Measurements from ENCODE around the gene ZNF687. TPM values are rescaled to one million over a fixed set of nuclear protein-coding genes. Genes with fewer than 3 reads are reported as not detected.

The ZNF687 gene
- polyA plus RNA-seq, 1 donor (not counting 4 experiments of a cell fraction or from before 2014, with no cell fraction given), result 7.3 TPM

DNA sequence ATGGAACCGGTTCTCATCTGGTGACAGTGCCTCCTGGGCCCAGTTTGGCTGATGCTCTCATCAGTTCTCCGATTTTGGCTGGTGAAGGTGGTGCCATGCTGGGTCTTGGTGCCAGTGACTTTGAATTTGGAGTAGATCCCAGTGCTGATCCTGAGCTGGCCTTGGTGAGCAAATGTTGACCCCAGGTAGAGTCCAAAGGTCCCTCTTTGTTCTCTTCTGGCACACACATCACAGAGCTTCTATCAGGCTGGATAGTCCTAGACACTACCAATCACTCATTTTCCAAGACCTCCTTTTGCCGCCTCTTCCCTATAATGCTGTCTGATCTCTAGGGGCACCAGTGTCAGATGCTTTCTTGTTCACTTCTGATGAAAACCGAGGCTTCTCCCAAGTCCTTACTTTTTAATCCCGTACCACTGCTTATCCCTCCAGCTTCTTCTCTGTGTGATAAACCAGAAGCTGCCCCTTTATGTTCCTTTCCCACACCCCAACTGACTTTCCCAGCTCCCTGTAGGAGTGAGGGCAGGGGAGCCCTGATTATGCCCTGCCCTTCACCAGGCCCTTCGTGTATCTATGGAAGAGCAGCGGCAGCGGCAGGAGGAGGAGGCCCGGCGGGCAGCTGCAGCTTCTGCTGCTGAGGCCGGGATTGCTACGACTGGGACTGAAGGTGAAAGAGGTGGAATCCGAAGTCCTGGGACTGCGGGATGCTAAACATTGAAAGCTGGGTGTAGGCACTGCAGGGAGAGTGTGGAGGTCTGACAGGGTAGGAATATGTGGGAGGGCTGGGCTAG lies 16.5 kb upstream of the ZNF687 start:
- Histone ChIP-seq H2AFZ (ENCODE audit: control insufficient read depth, low read length) (no peak overlapping the region), H3K9me1 (ENCODE audit: control insufficient read depth, extremely low read depth, insufficient read depth, low read length) (no peaks in the 10 kb centered on the region), H3K27me3 (ENCODE audit: control insufficient read depth, extremely low read depth, insufficient read depth, low read length) (no peaks in the 10 kb centered on the region), H3K9ac (ENCODE audit: control insufficient read depth, extremely low read depth, insufficient read depth, low read length) (no peak overlapping the region), H3K4me1 (ENCODE audit: control insufficient read depth, extremely low read depth, insufficient read depth, low read length) (peaks cover 8% of the 10 kb centered on the region), H3K4me3 (ENCODE audit: control insufficient read depth in 2 of 3, extremely low read depth in 1 of 3, insufficient read depth in 2 of 3, low read depth in 1 of 3, low read length in 3 of 3) (no peak overlapping the region), H3K27ac (ENCODE audit: control insufficient read depth, insufficient read depth, low read length) (no peak overlapping the region), H3K9me3 (ENCODE audit: control insufficient read depth, low read depth, low read length) (no peaks in the 10 kb centered on the region), H3K4me2 (ENCODE audit: control insufficient read depth, extremely low read depth, insufficient read depth, low read depth, low read length) (no peak overlapping the region), H4K20me1 (ENCODE audit: control insufficient read depth, extremely low read depth, insufficient read depth, low read length) (no peaks in the 10 kb centered on the region), H3K79me2 (ENCODE audit: control insufficient read depth, insufficient read depth, low read length) (peaks cover 11% of the 10 kb centered on the region), H3K36me3 (ENCODE audit: control insufficient read depth in 2 of 2, extremely low read depth in 1 of 2, insufficient read depth in 2 of 2, low read length in 2 of 2) (peaks cover 29 to 51% of the 10 kb centered on the region in 2 experiments)
- TF ChIP-seq EZH2 (IDR thresholded peaks at IDR 0.05; ENCODE audit: low read length) (no peak), CTCF (optimal IDR thresholded peaks at IDR 0.05 in 1 of 3, IDR thresholded peaks at IDR 0.05 in 1 of 3, conservative IDR thresholded peaks at IDR 0.05 in 1 of 3; ENCODE audit: extremely low read depth in 1 of 3, insufficient read depth in 2 of 3, low read length in 3 of 3) (no peak)
- FAIRE-seq (no peak), DNase-seq (ENCODE audit: low read depth, low spot score) (no peak)
- dilution Hi-C loops (cut with MboI; ENCODE audit: extremely low pct_ligation_motif_present, low sequenced_read_pairs), result no loop called here

DNA sequence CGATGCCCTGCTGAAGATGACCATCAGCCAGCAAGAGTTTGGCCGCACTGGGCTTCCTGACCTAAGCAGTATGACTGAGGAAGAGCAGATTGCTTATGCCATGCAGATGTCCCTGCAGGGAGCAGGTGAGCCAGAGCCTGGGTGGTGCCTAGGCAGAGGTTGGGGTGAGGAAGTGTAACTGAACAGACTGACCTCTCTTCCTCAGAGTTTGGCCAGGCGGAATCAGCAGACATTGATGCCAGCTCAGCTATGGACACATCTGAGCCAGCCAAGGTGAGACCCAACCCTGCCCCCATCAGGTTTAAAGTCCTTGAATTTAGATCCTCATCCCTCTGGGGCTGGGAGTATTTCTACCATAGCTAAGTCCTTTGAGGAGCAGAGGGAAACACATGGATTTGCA lies 15.8 kb upstream of the ZNF687 start:
- Histone ChIP-seq H3K36me3 (ENCODE audit: control insufficient read depth in 2 of 2, extremely low read depth in 1 of 2, insufficient read depth in 2 of 2, low read length in 2 of 2) (peaks cover 29 to 51% of the 10 kb centered on the region in 2 experiments), H3K4me3 (ENCODE audit: control insufficient read depth in 2 of 3, extremely low read depth in 1 of 3, insufficient read depth in 2 of 3, low read depth in 1 of 3, low read length in 3 of 3) (no peak overlapping the region), H3K27ac (ENCODE audit: control insufficient read depth, insufficient read depth, low read length) (no peak overlapping the region), H3K9ac (ENCODE audit: control insufficient read depth, extremely low read depth, insufficient read depth, low read length) (no peak overlapping the region), H3K9me3 (ENCODE audit: control insufficient read depth, low read depth, low read length) (no peaks in the 10 kb centered on the region), H3K79me2 (ENCODE audit: control insufficient read depth, insufficient read depth, low read length) (peaks cover 7% of the 10 kb centered on the region), H3K27me3 (ENCODE audit: control insufficient read depth, extremely low read depth, insufficient read depth, low read length) (no peaks in the 10 kb centered on the region), H3K4me2 (ENCODE audit: control insufficient read depth, extremely low read depth, insufficient read depth, low read depth, low read length) (no peak overlapping the region), H4K20me1 (ENCODE audit: control insufficient read depth, extremely low read depth, insufficient read depth, low read length) (no peaks in the 10 kb centered on the region), H2AFZ (ENCODE audit: control insufficient read depth, low read length) (no peak overlapping the region), H3K4me1 (ENCODE audit: control insufficient read depth, extremely low read depth, insufficient read depth, low read length) (peaks cover 8% of the 10 kb centered on the region), H3K9me1 (ENCODE audit: control insufficient read depth, extremely low read depth, insufficient read depth, low read length) (no peaks in the 10 kb centered on the region)
- TF ChIP-seq CTCF (optimal IDR thresholded peaks at IDR 0.05 in 1 of 3, IDR thresholded peaks at IDR 0.05 in 1 of 3, conservative IDR thresholded peaks at IDR 0.05 in 1 of 3; ENCODE audit: extremely low read depth in 1 of 3, insufficient read depth in 2 of 3, low read length in 3 of 3) (no peak), EZH2 (IDR thresholded peaks at IDR 0.05; ENCODE audit: low read length) (no peak)
- dilution Hi-C loops (cut with MboI; ENCODE audit: extremely low pct_ligation_motif_present, low sequenced_read_pairs), result no loop called here
- DNase-seq (ENCODE audit: low read depth, low spot score) (no peak), FAIRE-seq (no peak)
